ENCODE data around the gene CD200R1L.
"Not testable (repeated sequence)": the region's sequence is repeated elsewhere in the genome, so short reads cannot be mapped to it uniquely, and the experiment has no call there.

CD200R1L gene, protein sequence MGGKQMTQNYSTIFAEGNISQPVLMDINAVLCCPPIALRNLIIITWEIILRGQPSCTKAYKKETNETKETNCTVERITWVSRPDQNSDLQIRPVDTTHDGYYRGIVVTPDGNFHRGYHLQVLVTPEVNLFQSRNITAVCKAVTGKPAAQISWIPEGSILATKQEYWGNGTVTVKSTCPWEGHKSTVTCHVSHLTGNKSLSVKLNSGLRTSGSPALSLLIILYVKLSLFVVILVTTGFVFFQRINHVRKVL

DNA sequence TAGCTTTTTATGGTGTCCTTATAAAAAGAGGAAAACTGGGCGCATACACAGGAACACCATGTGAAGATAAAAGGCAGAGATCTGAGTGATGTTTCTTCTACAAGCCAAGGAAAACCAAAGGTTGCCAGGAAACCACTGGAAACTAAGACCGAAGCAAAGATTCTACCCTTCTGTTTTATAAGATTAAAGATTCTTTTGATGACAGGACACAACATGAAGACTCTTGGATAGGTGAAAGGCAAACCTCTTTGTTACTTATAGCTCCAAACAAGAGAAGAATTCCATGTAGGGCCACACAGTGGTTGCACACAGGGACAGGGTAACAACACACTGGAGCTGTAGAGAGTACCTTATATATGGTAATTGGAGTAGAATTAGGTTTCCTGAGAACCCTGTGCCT is at the start of gene CD200R1L:
TSS of gene CD200R1L (minus strand) at position 101 of the 400 bp plus-strand sequence. CDS start 17,497 bp downstream, outside the sequence.
- DNase-seq = no peak

DNA sequence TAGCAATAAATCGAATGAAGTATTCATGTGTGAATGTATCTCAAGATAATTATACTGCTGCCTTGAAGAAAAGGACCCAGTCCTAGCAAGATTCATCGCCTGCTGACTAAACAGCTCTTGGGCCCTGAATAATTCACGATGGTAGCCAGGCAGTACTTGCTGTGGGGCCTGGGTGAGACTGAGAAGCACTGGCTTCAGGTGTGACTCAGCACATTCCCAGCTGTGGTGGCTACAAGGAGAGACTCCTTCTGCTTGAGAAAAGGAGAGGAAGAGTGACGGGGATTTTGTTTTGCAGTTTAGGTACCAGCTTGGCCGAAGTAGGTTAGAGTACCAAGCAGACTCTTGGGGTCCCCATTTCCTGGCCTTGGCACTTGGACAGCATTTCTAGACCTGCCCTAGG is 47.6 kb upstream of the CD200R1L start:
- DNase-seq = no peak

DNA sequence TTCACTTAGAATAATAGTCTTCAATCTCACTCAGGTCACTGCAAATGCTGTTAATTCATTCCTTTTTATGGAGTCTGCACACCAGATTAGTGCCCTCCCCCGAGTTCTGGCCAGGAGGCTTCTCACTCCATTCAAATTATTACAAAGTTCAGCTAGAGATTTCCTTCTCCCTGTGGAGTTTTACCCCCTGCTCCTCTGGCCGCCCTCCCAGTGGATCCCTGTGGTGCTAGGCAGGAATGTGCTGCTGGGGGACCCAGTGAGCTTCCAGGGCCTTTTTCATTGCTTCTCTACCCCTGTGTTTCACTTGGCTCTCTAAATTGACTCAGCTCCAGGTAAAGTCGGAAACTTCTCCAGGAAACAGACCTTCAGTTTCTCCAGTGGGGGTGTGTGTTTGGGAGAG is 42.7 kb upstream of the CD200R1L start:
- no peak for DNase-seq

DNA sequence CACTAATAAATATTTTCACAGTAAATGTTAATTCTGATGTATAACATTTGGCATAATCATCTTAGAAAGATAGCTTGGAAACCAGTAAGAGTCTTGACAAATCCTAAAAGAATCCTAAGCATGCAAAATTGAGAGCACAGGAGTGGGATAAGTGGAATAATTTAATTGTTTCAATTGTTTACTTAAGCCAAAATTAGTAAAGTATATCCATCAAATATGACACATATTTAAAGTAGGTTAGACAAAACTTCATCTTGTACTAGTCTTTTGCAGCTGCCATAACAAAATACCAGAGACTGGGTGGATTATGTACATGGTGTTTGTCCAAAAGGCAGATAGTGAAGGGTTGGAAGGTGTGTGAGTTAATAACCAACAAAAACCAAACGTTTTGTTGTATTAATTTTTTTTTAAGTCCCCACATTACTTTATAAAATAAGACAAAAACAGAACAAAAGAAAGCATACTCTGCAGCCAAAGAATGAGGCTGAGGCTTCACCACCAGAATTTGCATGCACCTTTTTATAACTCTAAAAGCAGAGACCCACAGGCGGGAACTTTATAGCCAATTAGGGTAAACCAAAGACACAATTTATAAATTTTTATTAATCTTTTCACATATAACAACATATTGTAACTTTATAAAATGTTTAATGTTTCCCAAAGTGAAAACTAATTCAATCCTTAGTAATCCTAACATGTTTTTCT is 41.9 kb upstream of the CD200R1L start:
- no peak for DNase-seq

DNA sequence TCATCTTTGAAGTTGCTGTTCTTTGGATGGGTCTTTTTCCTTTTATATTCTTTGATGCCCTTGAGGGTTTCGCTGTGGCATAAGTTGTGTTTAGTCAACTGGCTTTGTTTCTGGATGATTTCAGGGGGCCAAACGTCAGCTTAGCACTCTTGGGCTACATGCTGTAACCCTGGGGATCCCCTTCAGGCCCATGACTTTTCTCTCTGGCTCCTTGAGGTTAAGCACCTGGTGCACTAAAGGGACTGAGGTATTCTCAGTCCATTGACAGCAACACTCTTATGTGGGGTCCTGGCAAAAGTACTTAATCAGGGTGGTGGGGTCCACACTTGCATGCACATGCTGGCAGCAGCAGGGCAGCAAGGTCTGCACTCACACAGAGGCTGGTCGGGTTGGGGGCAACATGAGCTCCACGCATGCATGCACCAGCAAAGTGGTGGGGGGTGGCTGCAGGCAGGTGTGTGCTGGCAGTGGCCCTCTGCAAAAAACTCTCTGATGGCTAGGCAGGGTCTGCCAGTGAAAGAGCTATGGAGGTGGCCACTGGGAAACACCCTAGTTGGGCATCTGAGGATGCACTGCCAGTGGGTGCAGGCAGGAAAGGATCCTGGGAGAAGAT is 38.1 kb upstream of the CD200R1L start:
- no peak for DNase-seq

DNA sequence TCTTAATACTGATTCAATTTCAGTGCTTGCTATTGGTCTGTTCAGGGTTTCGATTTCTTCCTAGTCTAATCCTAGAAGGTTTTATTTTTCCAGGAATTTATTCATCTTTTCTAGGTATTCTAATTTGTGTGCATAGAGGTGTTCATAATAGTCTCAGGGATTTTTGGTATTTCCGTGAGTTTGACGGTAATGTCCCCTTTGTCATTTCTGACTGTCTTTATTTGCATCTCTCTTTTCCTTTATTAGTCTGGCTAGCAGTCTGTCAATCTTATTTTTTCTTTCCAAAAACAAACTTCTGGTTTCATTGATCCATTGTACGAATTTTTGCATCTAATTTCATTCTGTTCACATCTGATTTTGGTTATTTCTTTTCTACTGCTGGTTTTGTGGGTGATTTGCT is 35.2 kb upstream of the CD200R1L start:
- no peak for DNase-seq

DNA sequence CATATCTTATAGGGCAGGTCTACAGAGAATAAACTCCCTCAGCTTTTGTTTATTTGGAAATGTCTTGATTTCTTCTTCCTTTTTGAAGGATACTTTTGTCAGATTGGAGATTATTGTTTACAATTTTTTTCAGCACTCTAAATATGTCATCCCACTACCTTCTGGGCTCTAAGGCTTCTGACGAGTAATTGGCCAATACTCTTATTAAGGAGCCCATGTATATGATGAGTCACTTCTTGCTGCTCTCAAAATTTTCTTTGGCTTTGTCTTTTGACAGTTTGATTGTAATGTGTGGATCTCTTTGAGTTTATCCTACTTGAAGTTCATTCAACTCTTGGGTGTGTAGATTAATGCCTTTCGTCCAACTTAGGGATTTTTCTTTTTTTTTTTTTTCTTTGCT is 28.9 kb upstream of the CD200R1L start:
- DNase-seq = no peak

DNA sequence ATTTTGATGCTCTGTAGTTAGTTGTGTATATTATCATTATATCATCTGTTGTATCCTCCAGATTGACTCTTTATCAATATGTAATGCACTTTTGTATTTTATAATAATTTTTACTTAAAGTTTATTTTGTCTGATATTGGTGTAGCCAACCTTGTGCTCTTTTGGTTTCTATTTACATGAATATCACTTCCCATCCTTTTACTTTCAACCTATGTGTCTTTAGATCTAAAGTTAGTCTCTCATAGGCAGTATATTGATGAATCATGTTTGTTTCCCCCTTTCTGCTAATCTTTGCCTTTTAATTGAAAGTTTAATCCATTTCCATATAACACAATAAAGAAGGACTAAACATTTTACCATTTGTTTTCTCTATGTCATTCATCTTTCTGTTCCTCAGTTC is 28.1 kb upstream of the CD200R1L start:
- no peak for DNase-seq

DNA sequence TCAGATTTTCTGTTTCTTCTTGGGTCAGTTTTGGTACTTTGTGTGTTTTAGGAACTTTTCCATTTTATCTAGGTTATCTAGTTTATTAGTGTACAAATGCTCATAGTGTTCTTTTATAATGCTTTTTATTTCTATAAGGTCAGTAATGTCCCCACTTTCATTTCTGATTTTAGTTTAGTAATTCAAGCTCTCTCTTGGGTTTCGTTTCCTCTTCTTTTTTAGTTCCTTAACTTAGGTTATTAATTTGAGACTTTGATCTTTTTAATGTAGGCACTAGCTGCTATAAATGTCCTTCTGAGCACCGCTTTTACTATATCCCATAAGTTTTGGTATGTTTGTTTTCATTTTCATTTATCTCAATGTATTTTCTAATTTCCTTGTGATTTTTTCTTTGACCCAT is 27.0 kb upstream of the CD200R1L start:
- no peak for DNase-seq

DNA sequence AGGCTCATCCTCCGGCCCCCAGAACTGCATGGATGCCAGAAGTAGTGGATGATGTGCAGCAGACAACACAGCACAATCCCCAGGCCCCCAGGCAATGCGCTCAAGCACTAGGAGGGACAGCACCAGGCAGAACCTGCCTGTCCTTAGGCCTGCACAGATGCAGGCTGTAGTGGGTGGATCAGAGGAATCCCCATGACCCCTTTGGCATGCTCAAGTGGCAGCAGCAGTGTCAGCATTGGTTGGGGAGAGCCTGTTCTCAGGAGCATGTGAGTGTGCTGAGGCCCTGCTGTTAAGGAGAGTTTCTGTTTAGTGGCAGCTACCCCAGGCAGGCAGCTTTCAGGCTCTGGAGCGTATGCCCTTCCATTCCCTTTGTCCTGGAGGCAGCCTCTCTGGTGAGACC is 25.1 kb upstream of the CD200R1L start:
- no peak for DNase-seq

DNA sequence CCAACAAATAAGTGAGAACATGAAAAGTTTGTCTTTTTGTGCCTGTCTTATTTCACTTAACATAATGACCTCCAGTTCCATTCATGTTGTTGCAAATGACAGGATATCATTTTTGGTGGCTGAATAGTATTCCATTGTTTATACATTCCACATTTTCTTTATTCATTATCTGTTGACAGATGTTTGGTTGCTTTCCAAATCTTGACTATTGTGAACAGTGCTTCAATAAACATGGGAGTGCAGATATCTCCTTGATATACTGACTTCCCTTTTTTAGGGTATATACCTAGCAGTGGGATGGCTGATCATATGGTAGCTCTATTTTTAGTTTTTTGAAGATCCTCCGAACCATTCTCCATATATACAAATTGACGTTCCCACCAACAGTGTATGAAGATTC is 19.1 kb upstream of the CD200R1L start:
- no peak for DNase-seq

DNA sequence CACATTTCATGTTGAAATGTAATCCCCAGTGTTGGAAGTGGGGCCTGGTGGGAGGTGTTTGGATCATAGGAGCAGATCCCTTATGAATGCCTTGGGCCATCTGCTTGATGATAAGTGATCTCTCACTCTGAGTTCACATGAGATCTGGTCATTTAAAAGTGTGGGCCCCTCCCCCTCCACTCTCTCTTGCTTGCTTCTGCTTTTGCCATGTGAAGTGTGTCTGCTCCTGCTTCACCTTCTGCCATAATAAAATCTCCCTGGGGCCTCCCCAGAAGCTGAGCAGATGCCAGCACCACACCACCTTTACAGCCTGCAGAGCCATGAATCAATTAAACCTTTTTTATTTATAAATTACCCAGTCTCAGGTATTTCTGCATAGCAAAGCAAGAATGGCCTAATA is 14.2 kb upstream of the CD200R1L start:
- DNase-seq = no peak

DNA sequence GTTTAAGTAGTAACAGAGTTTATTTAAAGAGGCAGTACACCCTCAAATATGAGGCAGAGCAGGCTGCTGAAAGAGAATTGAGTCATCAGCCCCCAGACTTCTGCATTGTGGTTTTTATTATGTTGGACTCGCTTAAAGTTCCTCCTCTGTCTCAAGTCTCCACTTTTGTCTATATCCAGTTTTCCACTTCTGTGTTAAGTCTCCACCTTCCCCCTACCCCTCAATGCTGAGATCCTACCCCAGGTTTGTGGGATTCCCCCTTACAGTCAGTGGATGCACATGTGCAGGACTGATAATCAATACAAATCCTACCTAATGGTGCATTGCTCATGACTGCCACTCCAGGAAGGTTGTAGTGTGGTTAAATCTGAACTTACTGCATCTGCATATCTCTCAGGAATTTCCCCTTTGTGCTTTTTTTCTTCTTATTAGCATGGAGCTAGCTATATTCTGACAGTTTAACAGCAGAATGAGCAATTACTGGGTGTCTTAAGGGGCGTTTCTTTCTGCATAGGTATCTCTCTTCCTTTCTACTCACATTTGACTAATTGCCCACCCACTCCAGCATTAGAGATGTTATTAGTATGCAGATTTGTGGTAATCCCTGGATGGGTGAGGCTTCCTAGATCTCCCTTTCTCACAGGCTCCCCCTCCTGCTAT is 11.9 kb upstream of the CD200R1L start:
- DNase-seq = no peak

DNA sequence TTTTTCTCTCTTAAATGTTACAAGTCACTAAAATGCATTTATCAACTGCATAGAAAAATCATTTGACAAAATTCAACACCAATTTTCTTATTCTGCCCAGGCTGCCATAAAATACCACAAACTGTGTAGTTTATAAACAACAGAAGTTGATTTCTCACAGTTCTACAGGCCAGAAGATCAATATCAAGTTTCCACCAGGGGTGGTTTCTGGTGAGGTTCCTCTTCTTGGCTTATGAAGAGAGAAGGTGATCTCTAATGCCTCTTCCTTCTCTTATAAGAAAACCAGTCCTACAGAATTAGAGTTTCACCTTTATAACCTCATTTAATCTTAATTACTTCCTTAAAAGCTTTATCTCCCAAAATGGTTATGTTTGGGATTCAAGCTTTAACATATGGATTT is 10.9 kb upstream of the CD200R1L start:
- no peak for DNase-seq

DNA sequence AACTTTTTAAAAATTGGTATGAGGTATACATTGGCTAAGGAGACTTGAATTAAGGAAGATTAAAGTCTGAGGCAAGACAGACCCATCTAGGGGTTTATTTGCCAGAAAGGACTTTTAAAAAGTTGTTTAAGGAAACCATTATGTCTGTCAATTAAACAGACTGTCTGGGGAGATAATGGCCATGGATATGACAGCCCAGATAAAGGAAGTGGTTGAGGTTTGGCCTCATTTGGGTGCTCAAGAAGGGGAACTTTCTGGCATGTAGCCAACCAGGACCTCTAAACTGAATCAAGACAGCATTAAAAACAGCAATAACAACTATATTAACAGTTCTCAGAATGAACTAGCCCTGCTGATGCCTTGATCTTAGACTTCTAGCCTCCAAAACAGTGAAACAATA is 9.9 kb upstream of the CD200R1L start:
- no peak for DNase-seq

DNA sequence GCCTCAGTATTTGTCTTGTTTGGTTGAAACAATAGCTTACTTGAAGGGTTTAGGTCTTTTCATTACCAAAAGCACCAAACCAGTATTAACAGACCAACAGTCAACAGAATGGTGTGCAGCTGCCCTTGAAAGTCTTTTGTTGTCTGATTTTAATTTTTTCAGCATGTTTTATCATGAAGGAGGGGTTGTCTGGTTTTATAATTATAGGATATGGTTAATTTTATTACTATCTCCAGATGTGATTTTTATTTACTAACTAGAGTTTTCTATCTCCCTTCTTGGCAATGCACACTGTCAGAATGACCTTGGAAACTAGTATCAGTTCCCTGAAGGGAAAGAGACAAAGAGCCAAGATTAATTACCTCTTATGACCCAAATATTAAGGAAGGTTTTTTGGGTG is 9.2 kb upstream of the CD200R1L start:
- DNase-seq = no peak

DNA sequence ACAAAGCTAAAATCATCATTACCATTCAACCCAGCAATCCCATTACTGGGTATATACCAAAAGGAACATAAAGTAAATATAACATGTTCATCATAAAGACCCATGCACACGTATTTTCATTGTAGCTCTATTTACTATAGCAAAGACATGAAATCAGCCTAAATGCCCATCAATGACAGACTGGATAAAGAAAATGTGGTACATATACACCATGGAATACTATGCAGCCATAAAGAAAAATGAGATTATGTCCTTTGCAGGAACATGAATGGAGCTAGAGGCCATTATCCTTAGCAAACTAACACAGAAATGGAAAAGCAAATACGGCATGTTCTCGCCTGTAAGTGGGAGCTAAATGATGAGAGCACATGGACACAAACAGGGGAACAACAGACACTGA is 8.4 kb upstream of the CD200R1L start:
- not testable (repeated sequence) for DNase-seq

DNA sequence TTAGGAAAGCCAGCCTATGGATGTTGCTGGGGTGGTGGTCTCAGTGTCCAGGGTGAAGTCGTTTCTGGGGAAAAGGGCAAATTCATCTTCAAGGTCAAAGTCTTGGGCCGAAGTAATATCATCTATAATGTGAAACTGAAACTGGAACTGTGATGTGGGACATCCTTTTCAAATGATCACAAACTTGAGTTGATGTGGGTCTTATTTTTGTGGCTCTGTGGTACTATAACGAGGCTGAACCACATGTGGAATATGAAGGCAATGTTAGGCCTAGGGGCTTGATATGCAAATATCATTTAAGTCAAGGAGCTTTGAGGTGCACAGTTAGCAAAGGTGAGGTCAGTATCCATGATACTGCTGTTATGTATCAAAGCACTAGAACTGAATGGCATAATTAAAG is 1.5 kb upstream of the CD200R1L start:
- DNase-seq = no peak

DNA sequence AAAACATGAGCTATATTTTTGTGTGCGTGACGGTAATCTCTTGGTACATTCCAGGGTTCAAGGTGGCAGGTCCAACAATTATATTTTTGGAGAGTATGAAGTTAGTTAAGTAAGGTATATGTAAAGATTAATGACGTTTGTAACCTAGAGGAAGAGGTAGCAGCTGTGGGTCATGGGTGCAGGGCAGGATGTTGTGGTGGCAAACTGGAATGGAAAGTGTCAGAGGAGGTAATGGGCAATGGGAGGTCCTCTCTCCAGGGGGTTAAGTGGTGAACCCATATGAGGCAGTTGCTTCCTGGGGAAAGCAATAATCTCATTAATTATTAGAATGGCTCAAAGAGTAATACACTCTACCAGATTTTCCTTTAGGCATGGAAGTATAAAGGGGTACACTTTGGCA is 1.0 kb upstream of the CD200R1L start:
- DNase-seq = no peak

DNA sequence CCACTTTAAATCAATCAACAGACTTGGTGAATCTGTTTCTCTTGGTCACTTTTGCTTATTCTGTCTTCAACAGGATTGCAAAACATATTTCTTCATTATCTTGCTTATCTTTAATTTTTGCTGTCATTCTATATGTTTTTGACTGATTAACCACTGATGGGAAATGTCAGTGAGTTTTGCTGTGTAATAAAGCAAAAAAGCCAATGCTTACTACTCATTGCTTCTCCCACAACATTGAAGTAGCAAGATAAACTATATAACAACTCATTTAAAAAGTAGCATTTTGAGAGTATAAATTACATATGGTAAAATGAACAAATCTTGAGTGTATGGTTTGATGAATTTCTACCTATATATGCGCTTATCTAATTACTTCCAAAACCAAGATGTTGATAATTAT is 892 bp downstream of the CD200R1L start:
- no peak for DNase-seq

DNA sequence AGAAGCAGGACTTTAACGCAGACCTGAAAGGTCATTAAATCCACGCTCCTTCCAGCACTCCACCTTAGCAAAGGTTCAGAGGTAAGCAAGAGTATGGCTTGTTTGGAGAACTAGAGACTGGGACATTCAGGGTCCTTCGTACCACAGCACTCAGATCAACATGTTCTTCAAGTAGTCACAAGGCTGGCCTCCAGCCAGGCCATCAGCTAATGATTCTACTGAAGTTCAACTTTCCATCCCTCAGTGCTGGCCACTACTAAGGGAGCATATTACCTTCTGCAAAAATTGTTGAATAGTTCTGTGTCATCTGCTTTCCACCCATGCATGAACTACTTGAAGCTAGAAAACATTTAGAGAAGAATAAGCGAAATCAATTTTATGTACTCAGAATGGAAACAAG is 17.6 kb downstream of the CD200R1L start:
- DNase-seq = no peak

DNA sequence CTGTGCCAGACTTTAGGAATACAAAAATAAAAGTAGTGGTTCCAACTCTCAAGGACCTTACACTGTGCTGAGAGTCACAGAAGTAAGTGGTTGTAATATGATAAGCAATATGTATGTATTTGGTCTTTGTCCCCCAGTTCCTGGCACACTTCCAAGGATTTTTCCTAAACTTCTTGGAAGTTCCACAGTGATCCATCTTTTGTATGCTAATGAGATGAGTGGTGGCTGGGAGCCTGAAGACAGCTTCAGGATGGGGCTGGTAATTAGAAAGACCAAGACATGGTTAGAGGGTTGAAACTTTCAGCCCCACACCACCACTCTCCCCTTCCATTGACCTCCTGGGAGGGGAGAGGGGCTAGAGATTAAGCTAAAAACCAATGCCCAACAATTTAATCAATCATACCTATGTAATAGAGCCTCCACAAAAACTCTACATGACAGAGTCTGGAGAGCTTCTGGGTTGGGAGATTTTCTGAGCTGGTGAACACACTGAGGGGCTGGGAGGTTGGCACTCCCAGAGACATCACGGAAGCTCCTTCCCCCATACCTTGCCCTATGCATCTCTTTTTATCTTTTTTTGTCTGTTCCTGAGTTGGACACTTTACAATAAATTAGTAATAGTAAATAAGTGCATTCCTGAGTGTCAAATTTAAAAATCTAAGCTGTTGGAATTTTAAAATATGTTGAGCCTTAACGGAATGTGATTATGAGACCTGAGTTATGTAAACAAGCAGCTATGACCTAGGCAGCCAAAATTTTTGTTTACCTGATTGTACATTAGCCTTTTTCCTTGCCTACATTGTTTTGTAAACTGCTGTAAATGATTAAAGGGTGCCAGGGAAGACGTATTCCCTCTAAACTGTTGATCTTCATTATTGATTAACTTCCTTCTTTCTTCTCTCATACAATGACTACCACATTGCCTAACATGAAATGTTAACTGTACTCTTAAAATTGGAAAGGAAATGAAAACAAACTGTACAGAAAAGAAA is 24.3 kb downstream of the CD200R1L start:
- no peak for DNase-seq

DNA sequence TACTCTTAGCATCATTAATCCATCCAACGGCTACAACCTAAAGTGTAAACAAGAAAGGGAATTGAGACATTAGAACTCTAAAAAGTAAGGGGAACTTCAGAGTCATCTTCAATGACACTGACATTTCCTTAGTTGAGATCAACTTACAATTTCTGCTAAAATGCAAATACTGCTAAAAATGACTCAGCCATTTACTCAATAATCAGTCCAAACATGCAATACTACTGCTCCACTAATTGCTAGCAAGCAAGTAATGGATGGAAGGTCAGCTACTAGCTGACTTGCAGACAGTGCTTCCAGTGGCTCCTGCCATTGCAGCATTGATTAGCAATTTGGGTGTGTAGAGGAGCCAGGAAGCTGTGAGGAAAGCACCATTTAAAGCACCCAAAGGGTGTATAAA is 28.4 kb downstream of the CD200R1L start:
- DNase-seq = no peak

Data from activated naive CD4-positive, alpha-beta T cell (primary cell).